GM13977 (cell line): ENCODE results near the gene GCNT4.

Source experiments
- DNase-seq: peaks from one replicate; pipeline ENCODE4 v3.0.0; 2012; ENCODE audit warnings: low spot score
- in situ Hi-C: fragments of 300-500 bp; cut with MboI; formaldehyde crosslinking; loops from one replicate; pipeline ENCODE4 v1.12.0; 2022; ENCODE audit warnings: low sequenced_read_pairs, low pct_unique_long_range_greater_than_20kb, mixed read lengths, inconsistent platforms; ENCODE audit not compliant: unreplicated experiment
- TF ChIP-seq, protein P1 (sequence below): IDR thresholded peaks from 2 replicates; pipeline ENCODE4 v1.5.1; 2012; ENCODE audit warnings: mild to moderate bottlenecking, control low read depth; ENCODE audit not compliant: insufficient read depth; ENCODE audit errors: extremely low read depth, missing control alignments

GCNT4 gene

DNA sequence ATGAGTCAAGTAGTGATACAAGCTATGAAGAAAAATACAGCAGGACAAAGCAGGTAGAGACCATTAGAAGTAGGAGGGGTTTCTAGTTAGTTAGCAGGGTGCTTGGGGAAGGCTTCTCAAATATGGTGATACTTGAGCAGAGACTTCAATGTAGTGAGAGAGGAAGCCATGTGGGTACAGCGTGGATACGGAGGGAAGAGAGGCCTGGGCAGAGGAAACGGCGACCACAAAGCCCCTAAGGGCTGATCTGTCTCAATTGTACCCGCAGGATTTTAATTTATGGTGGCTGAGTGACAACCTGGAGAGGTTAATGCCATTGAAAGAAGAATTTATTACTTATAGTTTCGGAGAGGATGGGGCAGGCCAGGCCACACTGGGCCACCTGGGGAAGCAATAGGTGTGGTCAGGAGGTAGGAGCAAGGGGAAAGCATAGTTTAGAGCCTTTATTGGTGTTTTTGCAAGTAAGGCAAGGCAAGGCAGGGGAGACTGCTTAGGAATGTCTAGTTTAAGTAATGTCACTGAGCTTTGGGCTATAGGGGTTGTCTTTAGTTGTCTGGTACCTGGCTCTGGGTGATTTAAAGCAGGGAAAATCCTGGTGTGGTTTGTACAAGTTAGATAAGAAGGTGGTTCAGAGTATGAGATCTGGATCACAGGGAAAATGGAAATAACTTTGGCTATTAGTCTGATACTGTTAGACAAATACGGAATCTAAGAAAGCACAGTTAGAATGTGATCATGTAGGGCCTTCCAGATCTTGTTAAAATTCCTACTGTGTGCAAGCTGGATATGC is 42.6 kb downstream of the GCNT4 start:
- in situ Hi-C loops = no loop called here
- DNase-seq = no peak
- TF ChIP-seq, protein P1, sequence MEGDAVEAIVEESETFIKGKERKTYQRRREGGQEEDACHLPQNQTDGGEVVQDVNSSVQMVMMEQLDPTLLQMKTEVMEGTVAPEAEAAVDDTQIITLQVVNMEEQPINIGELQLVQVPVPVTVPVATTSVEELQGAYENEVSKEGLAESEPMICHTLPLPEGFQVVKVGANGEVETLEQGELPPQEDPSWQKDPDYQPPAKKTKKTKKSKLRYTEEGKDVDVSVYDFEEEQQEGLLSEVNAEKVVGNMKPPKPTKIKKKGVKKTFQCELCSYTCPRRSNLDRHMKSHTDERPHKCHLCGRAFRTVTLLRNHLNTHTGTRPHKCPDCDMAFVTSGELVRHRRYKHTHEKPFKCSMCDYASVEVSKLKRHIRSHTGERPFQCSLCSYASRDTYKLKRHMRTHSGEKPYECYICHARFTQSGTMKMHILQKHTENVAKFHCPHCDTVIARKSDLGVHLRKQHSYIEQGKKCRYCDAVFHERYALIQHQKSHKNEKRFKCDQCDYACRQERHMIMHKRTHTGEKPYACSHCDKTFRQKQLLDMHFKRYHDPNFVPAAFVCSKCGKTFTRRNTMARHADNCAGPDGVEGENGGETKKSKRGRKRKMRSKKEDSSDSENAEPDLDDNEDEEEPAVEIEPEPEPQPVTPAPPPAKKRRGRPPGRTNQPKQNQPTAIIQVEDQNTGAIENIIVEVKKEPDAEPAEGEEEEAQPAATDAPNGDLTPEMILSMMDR = no peak

DNA sequence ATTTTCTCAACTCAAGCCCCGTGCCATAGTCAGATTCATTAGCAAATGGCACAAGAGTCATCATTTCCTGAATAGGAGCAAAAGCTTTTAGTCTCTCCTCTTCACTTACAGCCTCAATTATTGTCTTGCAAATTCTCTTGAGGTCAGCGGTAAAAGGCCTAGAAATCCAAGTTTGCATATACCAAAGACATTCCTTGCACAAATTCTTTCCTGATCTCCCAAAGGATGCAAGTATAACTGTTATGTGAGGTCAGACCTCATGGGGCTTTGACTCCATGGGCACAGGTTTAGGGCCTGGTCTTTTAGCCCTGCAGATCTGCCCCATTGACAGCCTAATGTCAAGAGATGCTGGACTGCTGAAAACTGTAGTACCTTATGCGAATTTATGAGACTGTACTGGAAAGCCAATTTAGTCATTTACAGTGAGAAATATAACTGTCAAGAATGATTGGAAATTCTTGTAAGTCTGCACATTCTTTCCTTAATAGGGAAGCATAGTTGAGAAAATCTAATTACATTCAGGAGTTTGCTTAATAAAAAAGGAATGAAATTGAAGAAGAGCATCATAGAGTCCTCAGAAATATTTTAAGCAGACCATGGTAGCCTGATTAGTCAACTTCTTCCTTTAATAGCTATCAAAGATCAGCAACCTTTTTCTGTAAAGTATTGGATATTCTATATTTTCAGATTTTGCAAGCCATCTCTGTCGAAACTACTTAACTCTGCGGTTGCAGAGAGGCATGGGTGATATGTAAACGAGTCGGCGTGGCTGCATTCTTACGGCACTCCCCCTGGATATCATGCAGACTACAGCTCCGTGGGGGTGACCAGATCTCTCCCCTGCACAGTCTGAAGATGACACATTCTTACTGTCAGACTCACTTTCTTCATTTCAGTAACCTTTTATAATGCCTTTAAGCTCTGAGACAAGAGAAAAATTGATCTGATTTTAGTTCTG is 45.2 kb downstream of the GCNT4 start:
- TF ChIP-seq, protein P1 = no peak
- in situ Hi-C loops = no loop called here
- DNase-seq = no peak

DNA sequence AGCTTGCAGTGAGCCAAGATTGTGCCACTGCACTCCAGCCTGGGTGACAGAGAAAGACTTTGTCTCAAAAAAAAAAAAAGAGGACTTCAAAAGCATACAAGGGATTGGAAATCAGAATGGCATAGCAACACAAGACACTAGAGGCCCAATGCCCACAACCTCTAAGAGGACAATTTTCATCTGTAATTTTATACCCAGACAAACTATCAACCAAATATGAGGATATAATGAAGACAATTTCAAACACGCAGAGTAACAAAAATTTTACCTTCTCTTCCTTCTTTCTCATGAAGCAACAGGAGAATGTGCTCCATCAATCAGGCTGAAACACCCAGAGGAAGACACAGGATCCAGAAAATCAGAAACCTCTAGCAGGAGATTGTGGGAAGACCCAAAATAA is 46.8 kb downstream of the GCNT4 start:
- in situ Hi-C loops = no loop called here
- TF ChIP-seq, protein P1 = no peak
- DNase-seq = no peak
